SHP77 (cell line): ENCODE data around the gene LRRC8E.
A peak's percentile ranks its signal among the peaks of the same experiment; 100 is the strongest.
"Not testable (repeated sequence)": the region's sequence is repeated elsewhere in the genome, so short reads cannot be mapped to it uniquely, and the experiment has no call there.

ENCODE experiments used
- DNase-seq, 2 experiments: peaks; one replicate each; lab custom pipeline; 2025; lab: John Stamatoyannopoulos, UW

Gene LRRC8E

DNA sequence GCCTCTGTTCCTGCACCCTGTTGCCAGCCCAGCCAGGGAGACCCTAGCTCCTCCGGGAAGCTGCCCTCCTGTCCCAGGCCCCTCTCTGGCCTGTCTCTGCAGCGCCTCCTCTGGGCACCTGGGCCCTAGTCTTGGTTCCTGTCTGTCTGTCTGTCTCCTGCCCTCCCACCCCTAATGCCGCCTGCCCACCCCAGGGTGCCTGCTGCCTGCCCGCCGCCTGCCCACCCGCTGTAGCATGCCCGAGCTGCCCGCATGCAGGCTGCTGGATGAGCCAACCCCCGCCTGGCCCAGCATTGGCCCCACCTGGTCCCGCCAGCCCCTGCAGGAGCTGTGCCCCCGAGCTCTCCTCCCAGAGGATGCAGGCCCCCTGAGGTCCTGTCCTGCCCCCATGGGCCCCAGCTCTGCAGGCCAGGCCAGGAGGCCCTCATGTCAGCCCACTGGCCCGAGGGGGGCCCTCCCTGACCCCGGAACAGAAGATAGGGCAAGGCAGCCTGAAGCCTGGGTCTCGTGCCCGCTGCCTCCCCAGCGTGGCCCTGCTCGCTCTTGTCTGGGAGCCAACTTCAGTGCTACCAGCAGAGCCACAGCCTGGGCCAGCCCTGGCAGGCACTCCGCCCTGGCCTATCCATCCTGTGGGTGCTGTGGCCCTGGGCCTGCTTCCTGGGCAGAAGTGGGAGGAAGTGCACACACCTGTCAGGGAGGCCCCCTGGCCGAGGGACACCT is 20.6 kb downstream of the LRRC8E start:
- DNase-seq: no peak

DNA sequence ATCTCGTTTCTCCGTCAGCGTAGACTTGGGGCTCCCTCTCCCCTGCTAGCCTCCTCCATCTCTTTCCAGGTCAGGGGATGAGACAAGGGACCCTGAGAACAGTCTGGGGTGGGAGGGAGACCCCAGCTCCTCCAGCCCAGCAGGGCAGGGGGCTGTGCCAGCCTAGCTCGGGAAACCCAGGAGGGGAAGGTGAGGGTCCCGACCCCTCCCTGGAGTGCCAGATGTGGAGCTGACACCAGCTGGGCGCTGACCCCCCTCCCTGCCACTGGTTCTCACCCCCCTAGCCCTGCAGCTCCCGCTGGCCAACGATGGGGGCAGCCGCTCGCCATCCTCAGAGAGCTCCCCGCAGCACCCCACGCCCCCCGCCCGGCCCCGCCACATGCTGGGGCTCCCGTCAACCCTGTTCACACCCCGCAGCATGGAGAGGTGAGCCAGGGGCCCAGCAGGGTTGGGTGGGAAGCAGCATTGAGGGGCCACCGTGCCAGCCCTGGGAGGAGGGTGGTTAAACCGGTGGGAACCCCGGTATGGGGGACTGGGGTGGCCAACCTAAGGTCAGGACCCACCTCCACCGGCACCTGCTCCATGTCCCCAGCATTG is 21.3 kb downstream of the LRRC8E start:
- DNase-seq: no peak

DNA sequence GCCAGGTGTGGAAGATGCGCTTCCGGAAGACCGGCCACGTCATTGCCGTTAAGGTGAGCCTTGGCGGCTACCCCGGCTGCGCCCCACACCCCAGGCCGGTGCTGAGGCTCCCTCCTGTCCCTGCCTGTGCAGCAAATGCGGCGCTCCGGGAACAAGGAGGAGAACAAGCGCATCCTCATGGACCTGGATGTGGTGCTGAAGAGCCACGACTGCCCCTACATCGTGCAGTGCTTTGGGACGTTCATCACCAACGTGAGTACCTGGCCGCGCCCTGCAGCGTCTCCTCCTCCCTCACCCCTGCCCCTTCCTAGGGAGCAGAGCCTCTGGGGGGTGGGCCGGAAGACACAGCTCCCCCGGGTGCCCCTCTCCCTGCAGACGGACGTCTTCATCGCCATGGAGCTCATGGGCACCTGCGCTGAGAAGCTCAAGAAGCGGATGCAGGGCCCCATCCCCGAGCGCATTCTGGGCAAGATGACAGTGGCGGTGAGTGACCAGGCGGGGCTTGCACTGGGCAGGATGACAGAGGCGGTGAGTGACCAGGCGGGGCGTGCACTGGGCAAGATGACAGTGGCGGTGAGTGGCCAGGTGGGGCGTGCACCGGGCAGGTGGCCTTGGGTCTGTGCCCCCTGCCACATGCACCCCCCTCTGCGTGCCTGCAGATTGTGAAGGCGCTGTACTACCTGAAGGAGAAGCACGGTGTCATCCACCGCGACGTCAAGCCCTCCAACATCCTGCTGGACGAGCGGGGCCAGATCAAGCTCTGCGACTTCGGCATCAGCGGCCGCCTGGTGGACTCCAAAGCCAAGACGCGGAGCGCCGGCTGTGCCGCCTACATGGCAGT is 22.2 kb downstream of the LRRC8E start:
- no peak for DNase-seq

DNA sequence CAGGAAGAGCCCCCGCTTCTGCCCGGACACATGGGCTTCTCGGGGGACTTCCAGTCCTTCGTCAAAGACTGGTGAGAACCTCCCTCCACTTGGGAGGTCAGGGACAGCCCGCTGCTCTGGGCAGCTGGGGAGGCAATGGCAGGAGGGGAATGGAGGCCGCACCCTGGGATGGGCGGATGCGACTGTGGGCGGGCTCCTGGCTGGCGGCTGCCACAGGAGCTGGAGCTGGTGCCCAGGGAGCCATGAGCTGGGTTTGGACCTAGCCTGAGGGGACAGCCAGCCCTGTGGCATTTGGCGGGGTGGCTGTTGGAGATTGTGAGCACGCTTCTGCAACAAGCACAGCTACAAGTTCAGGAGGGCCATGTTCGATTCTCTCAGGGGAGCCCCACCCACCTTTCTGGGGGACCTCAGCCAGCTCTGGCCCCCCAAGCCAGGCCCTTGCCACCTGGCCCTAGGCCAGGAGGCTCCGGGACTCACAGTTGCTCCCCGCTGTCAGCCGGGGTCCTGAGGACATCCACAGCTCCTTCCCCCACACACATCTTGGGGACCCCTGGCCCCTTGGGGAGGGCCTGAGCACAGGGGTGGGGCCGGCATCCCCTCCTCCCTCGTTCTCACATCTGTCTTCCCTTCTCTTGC is 23.3 kb downstream of the LRRC8E start:
- DNase-seq: no peak

DNA sequence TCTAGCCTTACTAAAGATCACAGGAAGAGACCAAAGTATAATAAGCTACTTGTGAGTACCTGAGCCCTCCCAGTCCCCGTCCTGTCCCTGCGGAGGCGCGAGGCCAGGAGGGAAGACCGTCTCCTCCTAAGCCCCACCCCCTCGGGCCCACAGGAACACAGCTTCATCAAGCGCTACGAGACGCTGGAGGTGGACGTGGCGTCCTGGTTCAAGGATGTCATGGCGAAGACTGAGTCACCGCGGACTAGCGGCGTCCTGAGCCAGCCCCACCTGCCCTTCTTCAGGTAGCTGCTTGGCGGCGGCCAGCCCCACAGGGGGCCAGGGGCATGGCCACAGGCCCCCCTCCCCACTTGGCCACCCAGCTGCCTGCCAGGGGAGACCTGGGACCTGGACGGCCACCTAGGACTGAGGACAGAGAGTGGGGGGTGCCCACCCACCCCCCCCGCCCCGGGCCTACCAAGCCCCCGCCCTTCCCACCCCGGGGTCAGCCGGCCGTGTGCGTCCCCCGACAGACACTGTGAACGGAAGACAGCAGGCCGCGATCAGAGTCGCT is 23.9 kb downstream of the LRRC8E start:
- no peak for DNase-seq

DNA sequence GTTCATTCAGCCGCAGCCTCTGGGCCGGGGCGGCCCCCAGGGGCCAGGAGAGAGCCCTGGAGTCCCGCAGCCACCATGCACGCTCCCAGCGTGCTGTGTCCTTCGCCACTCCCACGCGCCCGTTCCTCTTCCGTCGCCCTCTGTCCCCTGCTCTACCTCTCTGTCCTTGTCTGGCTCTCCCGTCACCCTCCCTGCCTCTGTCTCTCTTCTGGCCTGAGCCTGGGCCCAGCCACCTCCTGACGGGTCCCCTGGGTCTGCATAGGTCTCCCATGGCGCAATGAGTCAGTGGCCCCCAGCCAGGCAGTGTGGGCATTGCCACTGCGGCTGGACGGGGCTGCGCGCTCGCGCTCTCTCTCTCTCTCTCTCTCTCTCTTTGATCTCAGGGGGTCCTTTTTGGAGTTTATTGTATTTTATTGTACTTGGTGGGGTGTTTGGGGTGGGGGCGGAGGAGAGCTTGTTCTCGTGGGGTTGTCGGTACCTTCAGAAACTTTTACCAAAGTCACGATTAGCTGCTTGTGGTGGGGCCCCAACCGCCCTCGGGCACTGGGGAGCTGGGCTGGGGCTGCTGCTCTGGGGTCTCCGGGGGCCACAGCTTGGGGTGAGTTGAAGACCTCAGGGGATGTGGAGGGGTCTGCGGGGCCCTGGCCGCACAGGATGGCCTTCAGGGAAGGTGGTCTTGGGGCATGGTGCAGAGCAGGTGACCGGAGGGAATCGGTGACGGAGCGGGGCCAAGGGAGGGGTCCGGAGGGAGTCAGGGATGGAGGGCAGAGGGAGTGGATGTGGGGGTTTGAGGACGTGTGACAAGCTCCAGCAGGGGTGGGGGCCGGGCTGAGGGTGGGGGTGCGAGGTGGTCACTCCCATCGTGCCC is 24.6 kb downstream of the LRRC8E start:
- DNase-seq: no peak

DNA sequence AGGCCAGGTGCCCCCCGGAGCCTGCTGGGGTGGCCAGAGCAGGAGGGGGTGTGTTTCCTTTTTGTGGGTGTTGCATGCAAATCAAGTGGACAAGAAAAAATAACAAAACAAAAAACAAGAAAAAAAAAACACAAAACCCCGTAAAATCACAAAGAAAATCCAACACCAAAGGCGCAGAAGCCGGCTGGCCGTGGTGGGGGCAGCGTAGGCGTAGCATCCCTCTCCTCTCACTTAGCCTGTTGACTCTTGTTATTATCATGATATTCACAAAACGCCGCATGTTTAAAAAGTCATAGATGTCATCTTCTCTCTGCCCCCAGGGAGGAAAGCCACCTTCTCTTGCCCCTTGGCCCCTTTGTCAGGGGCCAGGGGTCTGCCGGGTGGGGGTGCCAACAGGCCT is 25.3 kb downstream of the LRRC8E start:
- no peak for DNase-seq

DNA sequence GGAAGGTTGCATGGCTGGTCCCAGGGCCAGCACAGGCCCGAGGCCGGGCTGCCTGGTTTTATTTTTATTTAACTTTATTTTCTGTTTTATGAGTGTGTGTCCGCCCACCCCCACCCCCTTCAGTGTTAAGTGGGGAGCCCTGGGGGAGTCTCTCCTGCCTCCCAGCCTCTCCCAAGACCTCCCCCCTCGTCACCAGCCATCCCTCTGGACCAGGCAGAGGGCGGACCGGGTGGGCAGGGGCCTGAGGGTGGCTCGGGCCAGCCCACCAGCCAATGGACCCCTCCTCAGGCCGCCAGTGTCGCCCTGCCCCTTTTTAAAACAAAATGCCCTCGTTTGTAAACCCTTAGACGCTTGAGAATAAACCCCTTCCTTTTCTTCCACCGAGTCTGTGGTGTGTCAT is 25.8 kb downstream of the LRRC8E start:
- no peak for DNase-seq

DNA sequence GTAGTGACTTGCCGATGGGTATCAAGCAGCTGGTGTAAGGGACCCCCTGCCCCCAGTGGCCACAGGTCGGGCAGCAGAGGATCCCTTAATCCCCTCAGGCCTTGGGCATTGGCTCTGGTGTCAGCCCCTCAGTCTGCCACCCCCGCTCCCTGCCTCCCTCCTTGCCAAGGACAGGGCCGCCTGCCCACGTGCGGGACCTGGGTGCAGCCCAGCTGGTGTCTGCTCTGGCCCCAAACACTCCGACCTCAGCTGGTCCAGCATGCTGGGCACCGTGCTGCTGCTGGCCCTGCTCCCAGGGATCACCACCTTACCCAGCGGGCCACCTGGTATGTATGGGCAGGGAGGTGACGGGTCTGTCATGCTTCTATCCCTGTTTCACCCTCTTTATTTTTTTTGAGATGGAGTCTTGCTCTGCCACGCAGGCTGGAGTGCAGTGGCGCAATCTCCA is 26.3 kb downstream of the LRRC8E start, which contains the start of gene TGFBR3L:
Gene TGFBR3L, plus strand, starts transcription at position 233 of the 448 bp plus-strand sequence.
- DNase-seq: no peak

DNA sequence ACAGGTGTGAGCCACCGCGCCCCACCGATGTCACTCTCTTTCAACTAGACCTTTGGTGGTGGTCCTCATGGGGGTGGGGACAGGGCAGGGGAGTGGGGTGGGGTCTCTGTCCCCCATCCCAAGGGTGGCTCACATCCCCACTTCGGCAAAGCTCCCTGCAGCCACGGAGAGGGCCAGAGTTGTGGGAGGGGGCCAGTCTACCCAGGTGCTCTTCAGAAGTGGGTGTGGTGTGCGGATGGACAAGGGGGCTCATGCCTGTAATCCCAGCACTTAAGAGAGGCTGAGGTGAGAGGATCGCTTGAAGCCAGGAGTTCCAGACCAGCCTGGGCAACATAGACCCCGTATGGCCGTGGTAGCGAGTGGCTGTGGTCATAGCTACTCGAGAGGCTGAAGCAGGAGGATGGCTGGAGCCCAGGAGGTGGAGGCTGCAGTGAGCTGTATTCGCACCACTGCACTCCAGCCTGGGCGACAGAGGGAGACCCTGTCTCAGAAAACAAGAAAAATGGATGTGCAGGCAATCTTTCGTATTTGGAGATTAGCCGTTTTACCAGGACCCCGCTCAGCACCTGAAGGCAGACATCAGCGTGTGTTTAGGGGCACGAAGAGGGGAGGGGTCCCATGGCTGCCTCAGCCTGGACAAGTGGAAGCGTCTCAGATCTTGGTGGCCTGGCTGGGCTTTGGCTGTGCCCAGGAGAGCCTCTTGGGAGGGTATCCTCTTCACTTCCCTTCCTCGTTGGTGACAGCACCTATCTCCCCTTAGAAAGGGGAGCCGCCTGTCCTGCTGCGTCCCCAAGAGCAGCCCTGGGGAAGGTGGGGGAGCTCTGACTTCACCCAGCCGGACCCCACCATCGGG is 27.2 kb downstream of the LRRC8E start:
- no peak for DNase-seq

DNA sequence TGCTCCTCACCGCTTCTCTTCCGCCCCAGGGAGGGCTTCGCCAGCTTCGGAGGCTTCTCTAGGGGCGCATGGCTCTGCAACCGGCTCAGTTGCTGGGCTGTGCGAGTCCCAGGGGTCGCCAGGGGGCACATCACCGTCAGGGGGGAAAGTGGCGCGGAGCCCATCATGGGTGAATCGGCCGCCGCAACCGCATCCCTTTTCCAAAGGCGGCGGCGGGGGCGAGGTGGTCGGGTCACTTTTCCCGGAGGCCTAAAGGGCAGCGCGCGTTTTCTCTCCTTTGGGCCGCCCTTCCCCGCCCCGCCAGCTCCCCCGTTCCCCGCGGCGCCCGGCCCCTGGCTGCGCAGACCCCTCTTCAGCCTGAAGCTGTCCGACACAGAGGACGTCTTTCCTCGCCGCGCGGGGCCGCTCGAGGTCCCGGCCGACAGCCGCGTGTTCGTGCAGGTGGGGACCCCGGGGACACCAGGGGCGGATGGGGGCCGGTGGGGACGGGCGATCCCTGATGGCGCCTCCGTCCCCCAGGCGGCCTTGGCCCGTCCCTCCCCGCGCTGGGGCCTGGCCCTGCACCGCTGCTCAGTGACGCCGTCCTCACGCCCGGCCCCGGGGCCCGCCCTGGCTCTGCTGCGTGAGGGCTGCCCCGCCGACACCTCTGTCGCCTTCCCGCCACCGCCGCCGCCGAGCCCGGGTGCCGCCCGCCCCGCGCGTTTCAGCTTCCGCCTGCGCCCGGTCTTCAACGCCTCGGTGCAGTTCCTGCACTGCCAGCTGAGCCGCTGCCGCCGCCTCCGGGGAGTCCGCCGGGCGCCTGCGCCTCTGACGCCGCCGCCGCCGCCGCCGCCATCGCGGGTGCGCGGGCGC is 28.0 kb downstream of the LRRC8E start:
- peak in 1 of 2 experiments; percentile 34 for DNase-seq

DNA sequence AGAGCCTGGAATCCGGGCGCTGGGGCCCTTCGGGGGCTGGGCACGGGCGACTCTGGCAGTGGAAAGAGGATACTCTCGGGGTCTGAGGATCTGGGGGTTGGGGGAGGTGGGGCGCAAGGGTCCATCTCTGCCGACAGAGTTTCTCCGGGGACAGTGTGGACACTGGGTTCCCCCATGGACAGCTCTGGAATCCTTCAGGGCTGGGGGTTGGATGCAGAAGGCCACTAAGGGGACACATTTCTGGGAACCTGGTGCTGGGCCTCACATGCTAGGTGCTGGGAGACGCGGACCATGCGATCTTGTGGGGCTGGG is 28.6 kb downstream of the LRRC8E start:
- DNase-seq: no peak

DNA sequence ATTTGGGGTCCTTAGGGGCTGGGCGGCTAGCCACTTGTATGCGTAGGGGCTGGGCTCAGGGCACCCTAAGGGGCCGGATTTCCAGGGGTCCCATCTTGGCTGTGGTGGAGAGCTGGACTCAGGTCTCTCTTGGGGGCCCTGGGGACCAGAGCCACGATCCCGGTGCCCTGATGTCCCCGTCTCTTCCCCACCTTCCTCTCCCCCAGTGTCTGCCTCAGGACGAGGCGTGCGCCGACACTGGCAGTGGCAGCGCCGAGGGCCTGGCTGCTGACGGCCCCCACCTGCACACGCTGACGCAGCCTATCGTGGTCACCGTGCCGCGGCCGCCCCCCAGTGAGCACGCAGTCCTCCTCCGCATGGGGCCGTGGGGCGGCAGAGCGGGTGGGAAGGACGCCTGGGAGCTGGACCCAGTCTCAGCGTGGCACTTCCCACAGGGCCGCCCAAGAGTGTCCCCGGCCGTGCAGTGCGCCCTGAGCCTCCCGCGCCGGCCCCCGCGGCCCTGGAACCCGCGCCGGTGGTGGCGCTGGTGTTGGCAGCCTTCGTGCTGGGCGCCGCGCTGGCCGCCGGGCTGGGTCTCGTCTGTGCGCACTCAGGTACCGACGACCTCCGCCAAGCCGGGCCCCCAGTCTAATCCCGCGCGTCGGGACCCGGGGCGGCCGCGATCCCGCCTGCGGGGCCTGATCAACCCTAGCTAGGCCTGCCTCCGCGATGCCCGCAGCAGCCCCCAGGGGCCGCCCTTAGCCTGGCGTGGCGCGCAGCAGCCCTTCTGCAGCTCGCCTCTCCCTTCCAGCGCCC is 29.2 kb downstream of the LRRC8E start:
- peak; percentile 45 to 69 for DNase-seq

DNA sequence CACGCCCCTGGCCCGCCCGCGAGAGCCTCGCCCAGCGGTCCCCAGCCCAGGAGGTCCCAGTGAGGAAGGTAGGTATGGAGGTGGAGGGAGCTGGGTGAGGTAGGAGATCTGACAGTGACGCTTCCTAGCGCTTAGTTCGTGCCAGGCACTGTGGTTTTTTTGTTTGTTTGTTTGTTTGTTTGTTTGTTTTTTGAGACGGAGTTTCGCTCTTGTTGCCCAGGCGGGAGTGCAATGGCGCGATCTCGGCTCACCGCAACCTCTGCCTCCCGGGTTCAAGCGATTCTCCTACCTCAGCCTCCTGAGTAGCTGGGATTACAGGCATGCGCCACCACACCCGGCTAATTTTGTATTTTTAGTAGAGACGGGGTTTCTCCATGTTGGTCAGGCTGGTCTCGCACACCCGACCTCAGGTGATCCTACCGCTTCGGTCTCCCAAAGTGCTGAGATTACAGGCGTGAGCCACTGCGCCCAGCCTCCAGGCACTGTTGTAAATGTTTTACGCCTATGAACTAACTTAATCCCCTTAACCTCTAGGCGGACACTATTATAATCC is 29.8 kb downstream of the LRRC8E start:
- DNase-seq: not testable (repeated sequence)

DNA sequence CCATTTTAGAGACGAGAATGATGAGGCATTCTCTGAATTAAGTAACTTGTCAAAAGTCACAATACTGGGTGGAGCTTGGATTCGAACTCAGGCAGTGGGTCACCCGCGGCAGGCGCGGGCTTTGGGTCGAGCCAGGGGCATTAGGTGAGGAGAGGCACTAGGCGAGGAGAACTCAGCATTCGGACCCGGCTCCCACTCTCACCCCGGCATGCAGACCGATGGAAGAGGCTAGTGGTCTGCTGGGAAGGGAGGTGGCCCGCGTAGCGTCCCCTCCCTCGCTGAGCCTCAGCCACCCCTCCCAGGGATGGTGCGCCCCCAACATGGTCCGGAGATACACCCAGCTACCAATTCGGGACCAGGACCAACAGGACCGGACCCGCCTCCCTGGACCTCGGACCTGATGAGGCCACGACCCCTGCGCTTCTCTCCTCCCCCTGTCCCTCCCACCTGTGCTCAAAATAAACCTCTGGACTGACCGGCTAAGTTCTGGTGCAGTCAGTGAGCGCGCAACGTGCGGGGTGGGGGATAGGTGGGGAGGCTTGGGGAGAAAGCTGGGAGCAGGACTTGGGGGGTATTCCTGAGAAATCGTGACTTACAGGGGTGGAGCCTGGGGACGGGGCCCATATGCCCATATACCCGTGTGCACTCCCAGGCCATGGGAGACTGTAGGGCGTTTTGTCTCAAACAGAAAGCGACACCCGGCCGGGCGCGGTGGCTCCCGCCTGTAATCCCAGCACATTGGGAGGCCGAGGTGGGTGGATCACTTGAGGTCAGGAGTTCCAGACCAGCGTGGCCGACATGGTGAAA is 30.5 kb downstream of the LRRC8E start:
- peak in 1 of 2 experiments; percentile 21 for DNase-seq

DNA sequence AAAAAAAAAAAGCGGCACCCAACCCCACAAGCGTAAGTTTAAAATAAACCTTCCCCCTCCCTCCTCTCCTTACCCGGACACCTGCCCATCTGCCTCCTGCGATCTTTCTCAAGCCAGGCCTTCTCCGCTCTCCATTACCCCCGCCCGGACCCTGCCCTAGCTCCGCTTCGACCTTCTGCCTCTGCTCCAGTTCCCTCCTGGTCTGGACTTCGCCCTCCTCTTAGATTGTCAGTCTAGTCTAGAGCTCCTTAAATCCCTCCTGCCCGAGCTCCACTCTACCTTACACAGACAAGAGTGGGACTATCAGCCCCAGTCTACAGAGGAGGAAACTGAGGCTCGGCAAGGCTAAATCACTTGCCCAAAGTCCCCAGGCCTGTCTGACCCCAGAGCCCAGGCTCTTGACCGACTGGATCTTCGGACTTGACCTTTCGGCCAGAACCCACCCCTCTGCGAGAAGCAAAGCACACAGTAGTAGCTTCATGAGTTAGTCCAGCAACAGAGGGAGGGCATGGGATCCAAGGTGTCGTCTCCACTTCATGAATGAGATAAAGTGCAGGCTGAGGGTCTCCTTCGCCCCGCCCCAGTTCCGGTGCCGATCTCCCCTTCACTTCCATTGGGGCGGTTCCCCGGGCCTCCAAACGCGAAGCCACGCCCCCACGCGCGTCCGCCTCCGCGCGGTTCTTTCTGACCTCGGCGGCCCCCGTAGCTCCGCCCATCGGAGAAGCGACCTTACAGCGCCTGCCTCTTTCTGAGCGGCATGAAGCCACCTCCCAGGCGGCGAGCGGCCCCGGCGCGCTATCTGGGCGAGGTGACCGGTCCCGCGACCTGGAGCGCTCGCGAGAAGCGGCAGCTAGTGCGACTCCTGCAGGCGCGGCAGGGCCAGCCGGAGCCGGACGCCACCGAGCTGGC is 31.6 kb downstream of the LRRC8E start, which contains the start of gene SNAPC2:
Gene SNAPC2, plus strand, starts transcription at position 729 of the 909 bp plus-strand sequence. Its CDS starts 29 bp downstream, at position 758.
- DNase-seq: peak; percentile 90 to 93
